Inflammatory macrophage treated with lipopolysaccharide for 1 hour (primary cell): ENCODE results near the gene RTEL1.
"Not testable (repeated sequence)": the region's sequence is repeated elsewhere in the genome, so short reads cannot be mapped to it uniquely, and the experiment has no call there.

Experiments used
- DNase-seq, 2 donors: peaks; one replicate each; pipeline ENCODE4 v3.0.0-alpha.2; 2020 to 2022

Gene RTEL1

GRCh38 chr20:63653041-63653973, 4.8 kb upstream of the RTEL1 start, which contains the start of gene STMN3:
TSS of gene STMN3 (minus strand) at chr20:63653424. CDS start at chr20:63653345, 79 bp downstream.
- DNase-seq: peak; percentile 59 to 76

DNA sequence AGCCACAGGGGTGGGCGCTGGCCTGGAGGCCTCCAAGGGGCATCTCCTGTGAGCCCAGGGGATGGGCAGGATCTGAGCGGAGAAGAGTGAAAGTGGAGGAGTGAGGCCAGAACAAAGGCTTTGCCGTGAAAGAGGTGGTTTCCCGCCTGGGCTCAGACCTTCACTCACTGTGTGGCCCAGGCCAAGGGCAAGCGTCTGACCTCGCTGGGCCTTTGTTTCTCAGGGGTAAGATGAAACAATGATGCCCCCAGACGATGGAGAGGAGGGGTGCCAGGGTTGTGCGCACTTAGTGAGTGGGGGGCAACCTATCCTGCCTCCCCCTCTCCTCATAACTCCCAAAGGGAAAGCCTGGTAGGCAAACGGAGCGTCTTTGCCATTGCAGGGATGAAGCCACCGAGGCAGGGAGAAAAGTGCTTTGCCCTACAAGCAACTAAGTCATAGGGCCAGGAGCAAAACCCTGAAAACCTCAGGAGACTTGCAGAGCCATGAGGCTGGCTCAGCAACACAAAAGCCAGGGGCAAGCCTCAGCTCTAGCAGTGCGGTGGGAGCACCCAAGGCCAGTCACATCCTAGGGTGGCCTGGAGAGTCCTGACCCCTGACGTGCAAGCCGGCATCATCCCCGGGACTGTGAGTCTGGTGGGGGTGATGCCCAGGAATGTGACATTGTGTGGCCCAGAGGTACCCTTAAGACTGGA, 4.0 kb upstream of the RTEL1 start:
- DNase-seq: no peak

DNA sequence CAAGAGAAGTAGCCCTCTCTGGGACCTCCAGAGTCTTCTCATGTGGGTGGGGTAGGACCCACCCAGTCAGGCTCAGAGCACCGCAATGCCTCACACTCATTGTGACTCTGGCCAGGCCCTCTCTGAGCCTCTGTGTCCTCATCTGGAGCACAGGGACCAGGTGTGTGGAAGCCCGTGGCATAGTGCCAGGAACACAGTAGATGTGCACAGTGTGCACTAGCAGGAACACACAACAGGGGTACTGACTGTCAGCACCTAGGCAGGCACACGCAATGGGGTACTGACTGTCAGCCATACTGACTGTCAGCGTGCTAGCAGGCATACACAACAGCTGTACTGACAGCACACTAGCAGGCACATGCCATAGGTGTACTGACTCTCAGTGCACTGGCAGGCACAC, 2.9 kb upstream of the RTEL1 start:
- no peak for DNase-seq

DNA sequence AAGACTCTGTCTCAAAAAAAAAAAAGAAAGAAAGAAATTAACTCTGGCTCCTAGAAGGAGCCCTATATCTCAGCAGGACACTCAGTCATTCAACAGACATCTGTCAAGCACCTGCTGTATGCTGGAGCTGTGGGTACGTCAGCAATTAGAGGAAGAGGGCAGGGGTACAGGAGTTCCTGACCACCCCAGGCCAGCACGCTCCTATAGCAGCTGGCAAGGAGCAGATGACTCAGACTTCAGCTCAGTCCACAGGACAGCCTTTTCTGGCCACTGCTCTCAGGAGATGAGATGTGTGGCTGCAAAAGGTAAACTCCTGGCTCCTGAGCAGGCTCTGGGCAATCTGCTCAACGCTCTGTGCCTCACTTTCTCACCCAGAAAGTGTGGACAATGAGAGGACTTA, 1.7 kb upstream of the RTEL1 start:
- no peak for DNase-seq

- DNase-seq: no peak
These were observed 714 bp upstream of the RTEL1 start for GRCh38 chr20:63657260-63657936.

DNA sequence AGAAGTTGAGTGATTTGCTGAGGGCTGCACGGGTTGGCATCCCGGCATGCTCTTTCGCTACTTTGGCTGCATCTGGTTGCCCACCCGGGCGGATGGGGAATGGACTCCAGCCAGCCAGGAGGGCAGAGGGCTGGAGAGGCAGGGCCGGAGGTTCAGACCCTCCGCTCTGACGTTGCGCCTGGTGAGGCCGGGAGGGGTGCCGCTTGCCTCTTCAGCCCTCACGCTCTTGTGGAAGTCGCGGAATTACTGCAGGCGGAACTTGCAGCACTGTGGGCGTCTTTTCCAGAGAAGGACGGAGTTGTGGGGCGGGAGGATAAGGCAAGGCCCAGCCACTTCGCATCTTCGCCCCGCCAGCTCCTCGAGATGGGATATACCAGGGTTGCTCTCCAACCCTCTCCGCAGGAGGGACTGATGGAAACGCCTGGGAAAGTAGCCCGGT, 656 bp downstream of the RTEL1 start:
- peak; percentile 53 to 71 for DNase-seq

- DNase-seq: no peak
These were observed 1.3 kb downstream of the RTEL1 start for GRCh38 chr20:63659370-63659769.

GRCh38 chr20:63660174-63660573, 2.1 kb downstream of the RTEL1 start:
- not testable (repeated sequence) for DNase-seq

DNA sequence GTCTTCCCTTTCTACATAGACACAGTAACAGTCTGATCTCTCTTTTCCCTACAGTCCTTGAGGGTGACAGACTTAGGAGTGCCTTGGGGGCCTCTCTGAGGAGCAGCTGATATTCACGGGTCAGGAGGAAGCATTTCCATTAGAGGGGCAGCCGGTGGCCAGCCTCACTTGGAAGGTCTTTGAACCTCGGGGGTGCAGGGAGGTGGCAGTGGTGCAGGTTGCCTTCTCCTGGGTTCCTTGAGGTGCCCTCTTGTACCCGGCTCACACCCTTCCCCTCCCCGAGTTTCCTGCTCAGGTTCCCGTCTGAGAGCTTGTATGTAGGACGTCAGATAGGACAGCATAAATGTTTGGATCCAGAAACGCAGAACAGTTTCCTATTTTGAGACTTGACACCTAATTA, 2.5 kb downstream of the RTEL1 start:
- DNase-seq: no peak

GRCh38 chr20:63661108-63661507, 3.0 kb downstream of the RTEL1 start:
- DNase-seq: no peak

- no peak for DNase-seq
These were observed 4.1 kb downstream of the RTEL1 start for GRCh38 chr20:63661959-63662812.

DNA sequence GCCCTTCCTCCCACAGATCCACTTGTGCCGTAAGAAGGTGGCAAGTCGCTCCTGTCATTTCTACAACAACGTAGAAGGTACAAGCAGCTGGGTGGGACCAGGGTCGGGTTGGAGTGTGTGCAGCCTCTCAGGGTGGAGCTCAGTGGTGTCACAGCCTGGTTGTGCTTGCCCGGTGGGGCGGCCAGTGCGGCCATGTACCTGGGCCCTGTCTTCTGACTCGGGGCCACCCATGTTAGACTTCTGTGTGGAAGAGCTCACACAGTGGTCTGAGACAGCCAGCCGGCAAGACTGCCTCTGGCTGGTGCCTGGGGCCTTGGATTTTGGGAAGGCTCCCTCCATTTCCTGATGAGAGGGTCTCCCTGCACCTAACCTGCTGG, 4.7 kb downstream of the RTEL1 start:
- DNase-seq: no peak

- DNase-seq: no peak
These were observed 5.4 kb downstream of the RTEL1 start for GRCh38 chr20:63663332-63664066.

DNA sequence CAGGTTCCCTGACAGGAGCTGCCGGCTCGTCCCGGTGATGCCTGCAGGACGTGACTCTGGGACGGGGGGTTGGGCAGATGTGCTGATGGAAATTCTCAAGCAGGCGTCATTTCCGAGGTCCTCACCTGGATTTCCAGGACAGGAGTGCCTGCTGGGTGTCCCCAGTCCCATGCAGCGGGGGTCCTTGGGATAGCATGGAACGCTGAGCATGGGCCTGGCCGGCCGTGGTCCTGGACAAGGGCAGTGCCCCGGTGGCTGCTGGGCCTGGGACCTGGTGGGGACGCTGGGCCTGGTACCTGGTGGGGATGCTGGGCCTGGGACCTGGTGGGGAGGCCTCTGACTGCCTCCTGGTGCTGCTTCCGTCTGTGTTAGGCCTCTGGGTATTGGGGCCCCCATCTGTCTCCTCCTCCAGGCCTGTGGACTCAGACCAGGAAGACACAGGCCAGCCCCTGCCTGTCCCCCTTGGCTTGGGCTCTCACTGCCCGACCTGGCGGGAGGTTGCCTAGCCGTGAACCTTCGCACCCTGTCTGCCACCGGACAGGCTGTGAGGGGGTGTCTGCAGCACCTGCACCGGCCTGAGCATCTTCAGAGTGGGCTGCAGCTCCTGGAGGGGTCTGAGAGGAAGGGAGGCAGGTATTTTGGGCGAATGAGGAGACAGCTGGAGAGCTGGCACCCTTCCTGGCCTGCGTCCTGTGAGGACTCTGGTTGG, 6.2 kb downstream of the RTEL1 start:
- no peak for DNase-seq

DNA sequence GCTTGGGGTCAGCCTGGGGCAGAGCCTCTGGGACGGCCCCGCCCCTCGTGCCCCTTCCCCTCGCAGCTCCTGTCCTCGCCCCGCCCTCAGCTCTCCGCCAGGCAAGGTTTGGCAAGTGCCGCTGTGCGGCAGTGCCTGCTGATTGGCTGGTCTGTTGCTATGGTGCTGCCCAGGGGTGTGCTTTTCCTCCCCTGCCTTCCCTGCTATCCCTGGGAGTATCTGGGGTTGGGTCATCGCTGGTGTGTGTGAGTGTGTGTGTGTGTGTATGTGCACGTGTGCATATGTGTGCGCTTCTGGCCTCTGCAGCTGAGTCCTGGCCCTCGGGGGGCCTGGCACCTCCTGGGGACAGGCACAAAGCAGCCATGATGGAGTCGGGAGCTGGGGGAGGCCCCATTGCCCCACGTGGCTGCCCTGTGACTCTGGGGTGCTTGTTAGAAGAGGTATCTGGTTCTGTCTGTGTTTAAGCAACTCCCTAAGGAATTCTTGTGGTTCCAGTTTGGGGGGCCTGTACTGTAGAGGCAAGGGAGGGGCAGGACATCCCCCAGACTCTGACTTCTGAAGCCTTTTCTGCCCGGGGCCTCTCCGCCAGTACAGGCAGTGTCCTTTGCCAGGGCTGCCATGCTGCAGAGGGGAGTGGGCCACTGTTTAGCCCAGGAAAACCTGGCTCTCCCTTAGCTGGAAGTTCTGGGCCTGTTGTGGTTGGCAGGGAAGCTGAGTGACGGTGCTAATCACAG, 6.9 kb downstream of the RTEL1 start:
- no peak for DNase-seq

- DNase-seq: no peak
These were observed 7.6 kb downstream of the RTEL1 start for GRCh38 chr20:63665708-63666107.

GRCh38 chr20:63667858-63668257, 9.7 kb downstream of the RTEL1 start:
- DNase-seq: no peak

DNA sequence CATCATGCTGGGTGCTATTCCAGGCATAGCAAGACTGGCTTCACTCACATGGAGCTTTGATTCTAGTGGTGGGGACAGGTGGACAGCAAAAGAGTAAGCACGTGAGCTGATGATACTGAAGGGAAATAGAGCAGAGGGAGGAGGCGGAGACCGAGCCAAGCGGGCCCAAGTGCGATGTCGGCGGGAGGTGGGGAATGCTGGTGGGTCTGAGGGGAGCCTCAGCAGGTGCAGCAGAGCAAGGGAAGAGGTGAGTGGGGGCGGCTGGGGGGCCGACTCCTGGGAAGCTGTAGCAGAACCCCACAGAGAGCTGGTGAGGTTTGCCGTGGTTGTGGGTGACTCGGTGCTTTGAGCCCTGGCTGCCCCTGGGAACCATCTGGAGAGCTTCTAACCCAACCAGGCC, 10.2 kb downstream of the RTEL1 start:
- no peak for DNase-seq

DNA sequence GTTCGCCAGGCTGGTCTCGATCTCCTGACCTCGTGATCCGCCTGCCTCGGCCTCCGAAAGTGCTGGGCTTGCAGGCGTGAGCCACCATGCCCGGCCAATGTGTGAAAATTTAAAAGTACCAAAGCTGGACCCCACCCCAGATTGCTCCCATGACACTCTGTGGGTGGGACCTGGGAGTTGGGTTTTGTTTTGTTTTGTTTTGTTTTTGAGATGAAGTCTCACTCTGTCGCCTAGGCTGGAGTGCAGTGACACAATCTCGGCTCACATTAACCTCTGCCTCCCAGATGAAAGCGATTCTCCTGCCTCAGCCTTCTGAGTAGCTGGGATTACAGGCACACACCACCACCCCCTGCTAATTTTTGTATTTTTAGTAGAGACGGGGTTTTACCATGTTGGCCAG, 13.6 kb downstream of the RTEL1 start:
- DNase-seq: not testable (repeated sequence)

DNA sequence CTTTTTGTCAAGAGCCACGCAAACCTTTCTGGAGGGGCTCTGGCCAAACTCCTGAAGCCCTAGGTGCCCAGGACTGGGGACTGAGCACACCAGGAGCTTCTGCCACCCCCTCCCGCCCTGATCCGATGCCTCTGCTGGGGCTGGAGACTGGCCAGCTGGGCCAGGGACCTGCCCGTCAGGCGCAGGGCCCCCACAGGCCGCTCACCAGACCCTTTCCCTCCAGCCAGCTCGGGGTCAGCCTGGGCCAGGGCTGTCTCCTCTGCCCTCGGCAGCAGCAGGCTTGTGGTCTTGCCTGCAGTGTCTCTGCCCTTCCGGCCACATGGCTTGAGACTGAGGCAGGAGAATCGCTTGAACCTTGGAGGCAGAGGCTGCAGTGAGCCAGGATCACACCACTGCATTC, 14.6 kb downstream of the RTEL1 start:
- no peak for DNase-seq
